CD4-positive, alpha-beta T cell treated with Interleukin-2 at 100 ng/mL for 4 hours (primary cell): ENCODE results near the gene C1QC.

Source experiments
- DNase-seq: peaks from one replicate; pipeline ENCODE4 v3.0.0-alpha.2; 2020; ENCODE audit warnings: low spot score

The C1QC gene

DNA sequence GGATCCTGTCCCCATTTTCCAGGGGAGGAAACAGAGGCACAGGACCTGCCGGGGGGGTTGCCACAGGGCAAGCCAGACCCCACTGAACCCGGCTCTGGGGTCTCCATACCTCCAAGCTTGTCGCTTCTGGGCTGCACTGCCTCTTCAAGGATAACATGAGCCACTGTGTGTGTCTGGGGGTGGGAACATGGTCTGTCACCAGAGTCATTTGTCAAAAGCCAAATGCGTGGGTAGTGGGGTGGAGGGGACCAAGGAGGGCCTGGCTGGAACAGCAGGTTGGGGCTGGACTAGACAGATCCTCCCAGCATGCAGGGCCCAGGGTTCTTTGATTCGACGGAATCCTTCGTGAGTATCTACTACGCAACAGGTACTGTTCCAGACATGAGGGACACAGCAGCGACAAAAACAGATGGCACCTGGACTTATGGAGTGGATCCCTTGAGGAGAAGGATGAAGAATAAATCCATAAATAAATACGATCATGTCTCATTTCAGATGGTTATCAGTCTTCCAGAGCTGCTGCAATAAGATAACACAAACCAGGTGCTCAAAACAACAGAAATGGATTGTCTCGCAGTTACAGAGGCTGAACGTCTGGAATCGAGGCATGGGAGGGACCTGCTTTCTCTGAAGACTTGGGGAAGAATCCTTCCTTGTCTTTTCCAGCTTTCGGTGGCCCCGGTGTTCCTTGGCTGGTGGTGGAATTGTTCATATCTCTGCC is 38.3 kb downstream of the C1QC start:
- DNase-seq = no peak

GRCh38 chr1:22683547-22683946 is 40.1 kb downstream of the C1QC start:
- DNase-seq = no peak

DNA sequence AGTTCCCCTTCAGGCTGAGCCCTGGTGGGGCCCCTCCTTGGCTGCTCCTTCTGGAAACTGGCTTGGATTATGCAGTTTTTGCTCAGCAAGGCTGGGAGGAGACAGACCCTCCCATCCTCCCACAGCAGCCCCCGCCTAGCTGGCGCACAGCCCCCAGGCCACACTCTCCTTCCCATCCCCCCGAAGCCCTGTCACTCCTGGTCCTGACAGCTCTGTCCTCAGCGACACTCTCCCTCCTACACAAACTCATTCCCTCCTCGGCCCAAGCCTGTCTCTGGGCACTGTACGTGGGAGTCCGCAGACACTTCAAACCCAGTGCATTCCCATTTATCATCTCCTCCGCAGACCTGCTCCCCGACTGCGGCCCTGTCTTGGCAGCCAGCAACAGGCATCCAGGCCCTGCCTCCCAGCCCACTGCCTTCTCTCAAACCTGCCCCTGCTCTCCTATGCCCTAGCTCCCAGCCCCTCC is 42.2 kb downstream of the C1QC start:
- DNase-seq = no peak

GRCh38 chr1:22687191-22687590 is 43.8 kb downstream of the C1QC start:
- no peak for DNase-seq

DNA sequence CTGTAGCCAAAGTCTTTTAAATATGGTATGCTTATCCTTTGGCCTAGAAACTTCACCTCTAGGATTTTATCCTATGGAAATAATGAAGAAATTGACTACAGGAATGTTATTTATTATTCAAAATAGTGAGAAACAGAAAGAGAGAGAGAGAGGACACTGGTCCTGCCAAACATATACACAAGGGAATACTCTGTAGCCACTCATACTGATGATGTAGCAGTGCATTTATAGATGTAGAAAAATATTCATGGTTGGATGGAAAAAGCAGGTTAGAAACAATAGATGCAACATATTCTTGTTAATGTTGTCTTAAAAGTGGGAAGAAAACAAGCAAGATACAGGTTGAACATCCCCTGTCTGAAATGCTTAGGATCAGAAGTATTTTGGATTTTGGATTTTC is 45.0 kb downstream of the C1QC start:
- no peak for DNase-seq

DNA sequence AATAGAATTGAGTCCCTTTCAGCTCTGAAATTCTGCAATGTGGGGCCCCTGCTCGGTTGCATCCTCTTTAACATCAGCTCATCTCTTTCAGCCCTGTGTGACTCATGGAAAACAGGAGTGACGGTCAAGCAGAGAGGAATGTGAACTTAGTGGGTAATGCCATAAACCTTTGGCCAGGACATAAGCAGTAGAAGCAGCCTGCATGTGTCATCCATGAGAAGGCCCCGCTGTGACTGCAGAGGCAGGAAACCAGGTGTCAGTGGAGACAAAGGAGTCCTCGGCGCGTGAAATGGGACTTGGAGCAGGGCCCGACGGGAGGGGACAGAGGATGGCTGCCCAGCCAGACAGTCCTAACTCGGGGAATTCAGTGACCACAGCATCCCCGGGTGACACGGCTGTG is 46.1 kb downstream of the C1QC start:
- no peak for DNase-seq

DNA sequence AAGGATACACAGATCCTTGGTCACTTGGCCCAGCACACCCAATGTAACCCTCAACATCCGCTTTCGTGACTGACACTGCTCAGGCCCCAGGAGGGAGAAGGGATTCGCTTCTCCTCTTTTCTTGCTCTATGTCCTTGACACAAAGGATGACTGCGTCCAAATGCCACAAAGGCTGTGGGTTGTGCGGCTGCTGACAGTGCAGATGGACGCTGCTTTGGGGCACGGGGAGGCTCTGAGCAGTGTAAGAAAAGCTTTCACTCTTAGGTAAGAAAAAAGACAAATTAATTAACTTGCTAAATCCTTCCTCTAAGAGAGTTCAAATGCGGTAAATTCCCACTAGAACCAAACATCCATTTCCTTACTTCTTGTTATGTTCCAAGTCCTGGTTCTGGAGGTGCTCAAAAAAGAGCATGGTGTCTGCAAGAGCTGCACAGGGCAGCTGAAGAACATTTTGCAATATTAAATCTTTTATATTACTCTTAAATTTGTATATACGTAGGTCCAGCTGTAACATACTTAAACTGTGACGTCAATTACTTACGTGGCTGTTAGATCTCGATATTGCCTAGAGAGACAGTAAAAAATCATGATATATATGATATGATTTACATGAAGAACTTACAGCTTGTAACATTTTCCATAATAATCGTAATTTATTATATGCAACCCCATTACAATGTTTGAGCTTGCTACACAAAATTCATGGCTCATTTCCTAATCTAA is 47.8 kb downstream of the C1QC start:
- no peak for DNase-seq

DNA sequence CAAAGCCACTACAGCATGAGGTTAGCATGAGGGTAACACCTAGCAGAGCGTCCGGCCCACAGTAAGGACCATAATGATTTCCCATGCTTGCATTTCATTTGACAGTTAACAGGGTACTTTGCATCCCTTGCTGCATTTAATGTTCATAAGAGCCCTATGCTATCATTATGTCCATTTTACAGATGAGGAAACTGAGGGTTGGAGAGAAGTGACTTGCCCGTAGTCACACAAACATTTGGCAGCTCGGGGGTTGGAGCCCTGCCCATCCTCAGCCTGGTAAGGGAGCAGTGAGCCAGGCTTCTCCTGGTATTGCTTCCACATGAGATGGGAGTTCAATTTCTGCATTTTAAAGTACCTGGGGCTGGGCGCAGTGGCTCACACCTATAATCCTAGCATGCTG is 50.7 kb downstream of the C1QC start:
- DNase-seq = no peak

DNA sequence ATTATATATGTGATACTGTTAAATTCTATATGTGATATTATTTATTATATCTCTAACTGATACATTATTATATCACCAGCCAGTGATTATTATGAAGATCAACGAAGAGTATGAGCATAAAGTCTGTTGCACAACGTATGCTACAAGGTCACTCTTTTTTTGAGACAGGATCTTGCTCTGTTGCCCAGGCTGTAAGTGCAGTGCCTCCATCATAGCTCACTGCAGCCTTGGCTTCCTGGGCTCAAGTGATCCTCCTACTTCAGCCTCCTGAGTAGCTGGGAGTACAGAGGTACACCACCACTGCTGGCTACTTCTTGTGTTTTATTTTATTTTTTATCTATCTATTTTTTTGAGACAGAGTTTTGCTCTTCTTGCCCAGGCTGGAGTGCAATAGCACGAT is 53.2 kb downstream of the C1QC start:
- DNase-seq = no peak
